ENCODE results near the gene PLCL1. TPM values are rescaled to one million over a fixed set of nuclear protein-coding genes. Genes with fewer than 3 reads are reported as not detected.

PLCL1 gene
- polyA plus RNA-seq (ENCODE audit: low read depth in 6 of 6), result under 1 TPM in 3 of 6 donors, not detected in 3; 0.05 to 0.25 (median 0.11) TPM

DNA sequence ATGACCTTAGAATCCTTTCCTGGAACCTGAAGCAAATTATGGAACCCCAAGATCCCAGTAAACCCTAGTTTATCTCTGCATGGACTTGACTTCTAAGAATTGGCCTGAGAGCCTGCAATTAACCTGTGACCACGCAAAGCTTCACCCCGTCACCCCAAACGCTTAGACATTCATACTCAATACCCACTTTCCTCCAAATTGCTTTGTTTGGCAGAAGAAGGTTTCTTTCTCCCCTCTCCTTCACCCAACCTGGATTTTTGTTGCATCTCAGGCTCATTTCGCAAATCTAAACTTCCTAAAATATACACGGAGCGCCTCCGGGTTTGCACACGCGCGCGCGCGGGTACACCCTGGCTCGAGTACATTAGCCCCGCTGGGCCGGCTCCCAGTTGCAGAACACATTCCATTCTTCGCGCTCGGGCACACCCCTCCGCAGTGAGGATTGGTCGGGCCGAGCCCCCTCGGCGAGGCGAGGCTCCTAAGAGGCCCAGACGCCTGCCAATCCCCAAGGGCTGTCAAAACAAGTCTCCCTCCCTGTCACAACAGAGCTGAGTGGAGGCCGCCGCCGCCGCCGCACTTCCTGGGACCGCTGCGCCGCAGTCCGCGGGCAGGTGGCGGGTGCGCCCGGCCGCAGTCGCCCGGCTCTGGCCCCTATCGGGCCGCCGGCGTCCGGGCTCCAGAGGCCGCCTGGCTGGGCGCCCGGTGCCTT is at the start of gene PLCL1:
Gene PLCL1 (plus strand): TSS at position 545 of the 709 bp plus-strand sequence.
- Mint-ChIP-seq H3K9me3 (no peaks in the 10 kb centered on the region), H3K36me3 (no peaks in the 10 kb centered on the region), H3K4me3 (peak within 1 kb of the TSS; percentile 82 to 91 (median 88)), H3K4me1 (peaks cover 15 to 23% (median 17%) of the 10 kb centered on the region in 3 donors), H3K27me3 (peaks cover 56 to 77% (median 67%) of the 10 kb centered on the region in 3 donors), H3K27ac (peak within 1 kb of the TSS in 2 of 6 donors; percentile 9 to 63)
- DNase-seq (peak; percentile 58), ATAC-seq (ENCODE audit: low read depth in 2 of 2) (peak; percentile 89 to 96)

GRCh38 chr2:197759013-197759412 is 45.4 kb upstream of the PLCL1 start:
- Mint-ChIP-seq H3K27ac (no peak overlapping the region), H3K9me3 (peaks cover 0 to 42% (median 24%) of the 10 kb centered on the region in 7 donors), H3K4me1 (no peaks in the 10 kb centered on the region), H3K36me3 (peaks cover 0 to 8% of the 10 kb centered on the region in 2 donors), H3K27me3 (peaks cover 8 to 31% (median 11%) of the 10 kb centered on the region in 3 donors), H3K4me3 (no peak overlapping the region)
- ATAC-seq (ENCODE audit: low read depth in 2 of 2) (no peak), DNase-seq (no peak)

GRCh38 chr2:197759625-197760292 is 44.6 kb upstream of the PLCL1 start:
- Mint-ChIP-seq H3K9me3 (peaks cover 0 to 42% (median 22%) of the 10 kb centered on the region in 7 donors), H3K36me3 (peaks cover 0 to 8% of the 10 kb centered on the region in 2 donors), H3K4me1 (no peaks in the 10 kb centered on the region), H3K4me3 (no peak overlapping the region), H3K27ac (no peak overlapping the region), H3K27me3 (peaks cover 8 to 28% (median 10%) of the 10 kb centered on the region in 3 donors)
- DNase-seq (no peak), ATAC-seq (ENCODE audit: low read depth in 2 of 2) (no peak)

GRCh38 chr2:197760293-197760657 is 44.1 kb upstream of the PLCL1 start:
- peaks cover 0 to 42% (median 20%) of the 10 kb centered on the region in 7 donors for H3K9me3 Mint-ChIP-seq
- ATAC-seq (ENCODE audit: low read depth in 2 of 2) (no peak), DNase-seq (no peak)
- H3K4me3 Mint-ChIP-seq, result no peak overlapping the region
- peaks cover 8 to 23% (median 12%) of the 10 kb centered on the region in 3 donors for H3K27me3 Mint-ChIP-seq
- peak overlapping the region in 1 of 6 donors; percentile 12 for H3K27ac Mint-ChIP-seq
- peaks cover 0 to 8% of the 10 kb centered on the region in 2 donors for H3K36me3 Mint-ChIP-seq
- no peaks in the 10 kb centered on the region for H3K4me1 Mint-ChIP-seq

DNA sequence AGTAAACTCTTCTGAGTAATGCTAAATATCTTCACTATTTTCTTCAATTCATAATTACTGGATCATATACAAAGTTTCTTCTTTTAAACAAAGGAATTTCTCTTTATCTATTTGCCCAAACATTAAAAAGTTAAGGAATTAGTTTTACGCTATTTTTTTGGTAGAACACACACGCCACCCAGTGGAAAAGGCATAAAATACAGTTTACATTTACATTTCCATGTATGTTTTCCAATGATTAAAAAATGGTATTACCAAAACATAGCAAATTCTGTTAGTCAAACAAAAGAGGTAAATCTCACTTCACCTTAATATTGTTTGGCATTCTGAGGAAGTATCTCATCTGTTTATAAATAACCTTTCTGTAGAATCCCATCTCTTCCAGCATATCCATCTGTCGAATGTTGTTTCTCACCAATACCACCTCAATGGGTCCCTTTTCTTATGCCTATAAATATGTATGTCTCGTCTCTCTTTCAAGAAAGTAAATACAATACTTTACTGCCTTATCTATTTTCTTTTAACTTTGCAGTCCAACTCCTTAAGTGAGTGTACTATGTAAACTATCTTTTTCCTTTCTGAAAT is 26.5 kb upstream of the PLCL1 start:
- no peak for ATAC-seq (ENCODE audit: low read depth in 2 of 2)
- Mint-ChIP-seq H3K4me3 (no peak overlapping the region), H3K9me3 (no peaks in the 10 kb centered on the region), H3K27ac (no peak overlapping the region), H3K4me1 (no peaks in the 10 kb centered on the region), H3K36me3 (no peaks in the 10 kb centered on the region), H3K27me3 (peaks cover 9 to 20% (median 14%) of the 10 kb centered on the region in 3 donors)
- DNase-seq, result no peak

DNA sequence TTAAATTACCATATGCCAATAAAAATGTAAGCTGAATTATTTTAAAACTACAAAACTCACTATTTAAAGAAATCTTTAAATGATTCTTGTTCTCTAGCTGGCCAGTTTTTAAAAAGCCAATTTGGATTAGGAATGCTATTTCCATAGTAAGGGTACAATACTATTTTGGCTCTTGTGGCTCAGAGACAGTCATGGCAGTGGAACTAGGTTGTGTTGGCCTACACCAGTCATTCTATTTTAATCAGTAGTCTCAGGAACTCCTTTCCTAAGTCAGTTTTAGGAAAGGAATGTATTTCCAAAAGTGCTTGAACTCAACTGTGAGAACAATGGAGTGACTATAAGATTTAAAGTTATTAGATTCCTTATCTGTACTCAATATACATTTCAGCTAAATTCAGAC is 25.1 kb upstream of the PLCL1 start:
- DNase-seq (no peak), ATAC-seq (ENCODE audit: low read depth in 2 of 2) (no peak)
- Mint-ChIP-seq H3K27ac (no peak overlapping the region), H3K36me3 (no peaks in the 10 kb centered on the region), H3K9me3 (no peaks in the 10 kb centered on the region), H3K4me3 (no peak overlapping the region), H3K27me3 (peaks cover 9 to 29% (median 14%) of the 10 kb centered on the region in 3 donors), H3K4me1 (no peaks in the 10 kb centered on the region)

GRCh38 chr2:197782126-197782525 is 22.3 kb upstream of the PLCL1 start:
- ATAC-seq (ENCODE audit: low read depth in 2 of 2) (no peak), DNase-seq (no peak)
- Mint-ChIP-seq H3K4me3 (no peak overlapping the region), H3K4me1 (peaks cover 2 to 5% (median 4%) of the 10 kb centered on the region in 3 donors), H3K27me3 (peaks cover 18 to 39% (median 20%) of the 10 kb centered on the region in 3 donors), H3K36me3 (peaks cover 0 to 7% of the 10 kb centered on the region in 2 donors), H3K27ac (peak overlapping the region in 1 of 6 donors; percentile 79), H3K9me3 (peaks cover 0 to 2% (median 0%) of the 10 kb centered on the region in 7 donors)

- H3K9me3 Mint-ChIP-seq, result peaks cover 0 to 2% (median 0%) of the 10 kb centered on the region in 7 donors
- peaks cover 0 to 7% of the 10 kb centered on the region in 2 donors for H3K36me3 Mint-ChIP-seq
- peaks cover 35 to 51% (median 36%) of the 10 kb centered on the region in 3 donors for H3K27me3 Mint-ChIP-seq
- no peak for DNase-seq
- no peak for ATAC-seq (ENCODE audit: low read depth in 2 of 2)
- peak within 1 kb of the TSS in 2 of 6 donors; percentile 15 to 83 for H3K27ac Mint-ChIP-seq
- peaks cover 2 to 5% (median 4%) of the 10 kb centered on the region in 3 donors for H3K4me1 Mint-ChIP-seq
- peak within 1 kb of the TSS; percentile 38 to 80 (median 68) for H3K4me3 Mint-ChIP-seq
These were observed 19.1 kb upstream of the PLCL1 start, which contains the start of gene BOLL for GRCh38 chr2:197784956-197785941. BOLL (minus strand) TSS chr2:197785319; CDS start chr2:197781850, 3,469 bp downstream.

GRCh38 chr2:197786010-197786877 is 18.1 kb upstream of the PLCL1 start:
- peak overlapping the region in 2 of 6 donors; percentile 15 to 83 for H3K27ac Mint-ChIP-seq
- H3K4me1 Mint-ChIP-seq, result peaks cover 2 to 5% (median 4%) of the 10 kb centered on the region in 3 donors
- peak; percentile 75 for ATAC-seq (ENCODE audit: low read depth in 2 of 2)
- H3K36me3 Mint-ChIP-seq, result peaks cover 0 to 7% of the 10 kb centered on the region in 2 donors
- peaks cover 0 to 2% (median 0%) of the 10 kb centered on the region in 7 donors for H3K9me3 Mint-ChIP-seq
- H3K27me3 Mint-ChIP-seq, result peaks cover 42 to 60% (median 46%) of the 10 kb centered on the region in 3 donors
- peak overlapping the region in 7 of 8 donors; percentile 38 to 80 (median 68) for H3K4me3 Mint-ChIP-seq
- DNase-seq, result peak; percentile 40

- no peak overlapping the region for H3K27ac Mint-ChIP-seq
These were observed 10.9 kb upstream of the PLCL1 start for GRCh38 chr2:197793456-197793855.

GRCh38 chr2:197795277-197795676 is 9.1 kb upstream of the PLCL1 start:
- DNase-seq, result no peak
- Mint-ChIP-seq H3K27me3 (peaks cover 60 to 85% (median 76%) of the 10 kb centered on the region in 3 donors), H3K4me3 (no peak overlapping the region), H3K27ac (no peak overlapping the region), H3K4me1 (no peaks in the 10 kb centered on the region), H3K36me3 (no peaks in the 10 kb centered on the region), H3K9me3 (peaks cover 0 to 15% (median 7%) of the 10 kb centered on the region in 7 donors)
- ATAC-seq (ENCODE audit: low read depth in 2 of 2), result no peak

More at GRCh38 chr2:197793456-197793855, 10.9 kb upstream of the PLCL1 start:
- Mint-ChIP-seq H3K9me3 (peaks cover 0 to 15% (median 7%) of the 10 kb centered on the region in 7 donors), H3K4me3 (no peak overlapping the region), H3K27me3 (peaks cover 64 to 87% (median 77%) of the 10 kb centered on the region in 3 donors), H3K4me1 (no peaks in the 10 kb centered on the region), H3K36me3 (no peaks in the 10 kb centered on the region)
- DNase-seq, result no peak
- ATAC-seq (ENCODE audit: low read depth in 2 of 2), result no peak
